ENCODE results near the gene P2RX6.
"Not testable (repeated sequence)": the region's sequence is repeated elsewhere in the genome, so short reads cannot be mapped to it uniquely, and the experiment has no call there.

The P2RX6 gene

DNA sequence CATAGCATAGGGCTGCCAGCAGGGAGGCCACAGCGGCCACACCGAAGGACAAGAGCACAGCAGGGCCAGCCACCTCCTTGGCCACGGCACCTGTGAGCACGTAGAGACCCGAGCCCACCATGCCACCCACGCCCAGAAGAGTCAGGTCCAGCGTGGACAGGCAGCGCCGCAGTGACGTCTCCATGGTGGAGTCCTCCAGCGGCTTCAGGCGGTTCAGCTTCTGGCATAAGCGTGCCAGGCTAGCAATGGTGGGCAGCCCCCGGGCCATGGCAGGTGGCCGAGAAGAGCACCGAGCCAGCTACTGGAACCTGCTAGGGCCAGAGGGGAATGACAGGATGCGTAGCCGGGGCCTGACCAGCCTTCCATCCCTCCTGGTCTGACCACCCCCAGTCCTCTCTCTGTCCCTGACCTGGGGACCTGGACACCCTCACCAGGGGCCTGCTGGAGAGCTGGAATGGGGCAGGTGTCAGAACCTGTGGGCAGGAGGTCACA, 16.6 kb downstream of the P2RX6 start:
- no peak for DNase-seq (ENCODE audit: low spot score)

DNA sequence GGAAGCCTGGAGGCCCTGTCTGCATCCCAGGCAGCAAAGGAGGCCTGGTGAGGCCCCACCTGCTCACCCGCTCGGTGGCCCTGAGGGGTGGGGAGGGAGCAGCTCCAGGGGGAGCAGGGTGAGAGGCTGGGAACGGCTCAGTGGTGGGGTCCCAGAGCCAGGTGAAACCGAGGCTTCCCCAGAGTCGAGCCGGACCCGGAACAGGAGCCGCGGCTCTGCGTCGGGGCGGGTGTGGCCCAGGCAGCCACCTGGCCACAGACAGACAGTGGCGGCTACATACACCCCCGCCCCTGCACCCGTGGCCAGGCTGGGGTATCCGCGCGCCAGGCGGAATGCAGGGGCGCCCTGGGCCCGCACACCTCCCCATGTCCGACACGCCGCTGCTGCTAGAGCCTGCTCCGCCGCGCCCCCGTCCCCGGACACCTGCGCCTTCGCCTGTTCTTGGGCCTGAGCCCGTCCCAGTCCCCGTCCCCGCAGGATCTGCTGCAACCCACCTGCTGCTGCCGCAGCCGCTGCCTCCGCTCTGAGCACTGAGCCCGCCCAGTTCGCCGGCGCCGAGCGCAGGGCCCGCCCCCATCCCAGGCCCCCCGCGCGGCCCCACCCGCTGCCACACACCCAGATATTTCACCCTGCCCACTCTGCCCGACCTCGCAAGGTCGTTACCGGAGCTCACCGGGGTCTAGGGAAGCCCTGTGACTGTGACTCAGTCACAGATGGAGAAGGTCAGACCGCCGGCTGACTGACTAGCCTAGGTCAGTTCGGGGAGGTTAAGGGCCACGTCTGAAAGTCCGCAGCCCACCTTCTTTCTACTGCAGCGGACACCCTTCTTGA, 17.3 kb downstream of the P2RX6 start, which contains the start of gene SLC7A4:
SLC7A4 (minus strand) TSS at position 525 of the 831 bp plus-strand sequence. CDS start 749 bp downstream, outside the sequence.
- DNase-seq (ENCODE audit: low spot score), result no peak

DNA sequence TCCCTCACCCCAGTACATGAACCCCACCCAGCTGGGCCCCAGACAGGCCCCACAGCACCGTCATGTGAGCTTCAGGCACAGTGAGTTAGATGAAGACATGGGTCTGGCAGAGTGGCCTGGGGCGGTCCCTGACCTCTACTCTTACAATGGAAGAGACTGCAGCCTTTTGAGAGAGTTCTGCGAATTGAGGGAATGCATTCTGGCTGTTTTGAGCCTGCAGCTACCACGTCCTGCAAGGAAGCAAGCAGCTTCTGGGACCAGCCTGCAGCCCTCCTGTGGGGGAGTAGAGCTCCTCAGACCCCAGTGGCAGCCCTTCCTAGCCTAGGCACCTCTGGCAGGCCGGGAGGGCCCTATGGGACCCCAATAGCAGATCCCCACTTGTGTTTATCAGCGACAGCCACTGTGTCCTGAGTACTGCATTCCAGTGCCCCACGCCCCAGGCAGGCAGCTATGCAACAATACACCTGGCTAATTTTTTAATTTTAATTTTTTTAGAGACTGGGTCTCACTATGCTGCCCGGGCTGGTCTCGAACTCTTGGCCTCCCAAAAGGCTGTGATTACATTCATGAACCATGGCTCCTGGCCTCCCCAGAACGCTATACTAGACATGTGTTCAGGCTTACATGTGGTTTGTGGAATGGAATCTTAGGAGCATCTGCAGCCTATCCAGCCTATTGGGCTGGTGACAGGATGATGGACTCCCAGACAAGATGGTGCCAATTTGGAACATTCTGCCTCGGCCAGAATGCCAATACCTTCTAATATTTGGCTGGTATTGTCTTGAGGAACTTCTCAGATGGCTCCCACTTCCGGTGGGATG, 18.1 kb downstream of the P2RX6 start:
- no peak for DNase-seq (ENCODE audit: low spot score)

DNA sequence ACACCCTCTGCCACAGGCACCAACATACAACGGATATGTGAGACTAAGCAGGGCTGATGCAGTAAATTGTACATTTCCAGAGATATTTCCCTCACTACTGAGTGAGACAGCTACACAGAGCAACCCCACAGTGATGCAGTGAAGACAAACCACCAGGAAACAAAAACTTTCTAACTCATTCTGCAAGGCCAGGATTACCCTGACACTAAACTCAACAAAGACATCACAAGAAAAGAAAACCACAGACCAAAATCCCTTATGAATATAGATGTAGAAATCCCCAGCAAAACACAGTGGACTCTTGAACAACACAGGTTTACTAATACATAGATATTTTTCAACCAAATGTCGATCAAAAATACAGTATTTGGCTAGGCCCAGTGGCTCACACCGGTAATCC, 18.9 kb downstream of the P2RX6 start:
- no peak for DNase-seq (ENCODE audit: low spot score)

DNA sequence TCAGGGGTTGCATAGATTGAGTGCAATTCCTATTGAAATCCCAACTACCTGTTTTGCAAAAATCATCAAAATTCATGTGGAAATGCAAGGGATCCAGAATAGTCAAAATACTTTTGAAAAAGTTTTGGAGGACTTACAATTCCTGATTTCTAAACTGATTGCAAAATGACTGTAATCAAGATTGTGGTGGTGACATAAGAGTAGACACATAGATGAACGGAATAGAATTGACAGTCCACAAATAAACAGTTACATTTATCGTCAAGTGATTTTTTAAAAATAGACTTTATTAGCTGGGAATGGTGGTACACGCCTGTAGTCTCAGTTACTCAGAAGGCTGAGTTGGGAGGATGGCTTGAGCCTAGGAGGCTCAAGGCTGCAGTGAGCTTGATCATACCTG, 20.0 kb downstream of the P2RX6 start:
- no peak for DNase-seq (ENCODE audit: low spot score)

DNA sequence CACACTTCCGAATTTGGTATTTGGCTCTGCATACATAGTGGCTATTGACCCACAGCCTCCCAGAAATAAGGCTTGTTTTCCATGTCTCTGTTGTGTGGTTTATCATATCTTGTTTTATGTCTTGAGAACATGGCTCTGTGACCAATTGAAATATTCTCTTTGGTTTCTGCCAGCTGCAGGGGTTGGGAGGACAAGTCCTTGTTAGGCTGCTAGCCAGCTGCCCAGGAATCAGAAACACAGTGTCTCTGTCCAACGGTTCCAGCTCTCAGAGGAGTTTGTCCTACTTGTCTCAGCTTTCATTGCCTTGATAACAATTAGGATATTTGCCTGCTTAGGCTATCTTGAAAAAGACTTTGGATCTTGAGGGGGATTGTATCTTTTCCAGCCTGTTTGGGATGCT, 23.4 kb downstream of the P2RX6 start:
- no peak for DNase-seq (ENCODE audit: low spot score)

DNA sequence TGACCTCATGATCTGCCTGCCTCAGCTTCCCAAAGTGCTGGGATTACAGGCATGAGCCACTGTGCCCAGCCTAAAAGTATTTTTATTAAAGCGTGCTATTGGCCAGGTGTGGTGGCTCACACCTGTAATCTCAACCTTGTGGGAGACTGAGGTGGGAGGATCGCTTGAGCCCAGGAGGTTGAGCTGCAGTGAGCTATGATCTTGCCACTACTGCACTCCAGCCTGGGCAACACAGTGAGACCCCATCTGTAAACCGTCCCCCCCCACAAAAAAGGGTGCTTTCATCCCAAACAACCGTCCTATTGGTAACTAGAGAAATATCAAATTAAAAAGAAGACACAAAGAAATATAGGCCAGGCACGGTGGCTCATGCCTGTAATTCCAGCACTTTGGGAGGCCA, 24.2 kb downstream of the P2RX6 start:
- DNase-seq (ENCODE audit: low spot score), result not testable (repeated sequence)

DNA sequence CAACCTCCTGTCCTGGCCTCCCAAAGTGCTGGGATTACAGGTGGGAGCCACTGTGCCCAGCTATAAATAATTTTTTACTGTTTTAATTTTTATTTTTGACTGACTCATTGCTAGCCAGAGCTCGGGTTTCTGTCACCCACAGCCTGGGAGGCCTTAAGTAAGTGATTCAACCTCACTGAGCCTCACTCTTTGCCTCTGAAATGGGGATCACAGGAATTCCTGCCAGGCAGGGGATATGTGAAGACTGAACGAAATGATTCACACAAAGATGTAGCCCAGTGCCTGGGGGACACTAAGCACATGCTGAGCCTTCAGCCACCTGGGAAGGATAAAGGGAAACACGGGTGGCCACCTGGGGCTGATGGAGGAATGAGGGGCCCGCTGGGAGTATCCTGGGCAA, 27.0 kb downstream of the P2RX6 start:
- DNase-seq (ENCODE audit: low spot score), result no peak

DNA sequence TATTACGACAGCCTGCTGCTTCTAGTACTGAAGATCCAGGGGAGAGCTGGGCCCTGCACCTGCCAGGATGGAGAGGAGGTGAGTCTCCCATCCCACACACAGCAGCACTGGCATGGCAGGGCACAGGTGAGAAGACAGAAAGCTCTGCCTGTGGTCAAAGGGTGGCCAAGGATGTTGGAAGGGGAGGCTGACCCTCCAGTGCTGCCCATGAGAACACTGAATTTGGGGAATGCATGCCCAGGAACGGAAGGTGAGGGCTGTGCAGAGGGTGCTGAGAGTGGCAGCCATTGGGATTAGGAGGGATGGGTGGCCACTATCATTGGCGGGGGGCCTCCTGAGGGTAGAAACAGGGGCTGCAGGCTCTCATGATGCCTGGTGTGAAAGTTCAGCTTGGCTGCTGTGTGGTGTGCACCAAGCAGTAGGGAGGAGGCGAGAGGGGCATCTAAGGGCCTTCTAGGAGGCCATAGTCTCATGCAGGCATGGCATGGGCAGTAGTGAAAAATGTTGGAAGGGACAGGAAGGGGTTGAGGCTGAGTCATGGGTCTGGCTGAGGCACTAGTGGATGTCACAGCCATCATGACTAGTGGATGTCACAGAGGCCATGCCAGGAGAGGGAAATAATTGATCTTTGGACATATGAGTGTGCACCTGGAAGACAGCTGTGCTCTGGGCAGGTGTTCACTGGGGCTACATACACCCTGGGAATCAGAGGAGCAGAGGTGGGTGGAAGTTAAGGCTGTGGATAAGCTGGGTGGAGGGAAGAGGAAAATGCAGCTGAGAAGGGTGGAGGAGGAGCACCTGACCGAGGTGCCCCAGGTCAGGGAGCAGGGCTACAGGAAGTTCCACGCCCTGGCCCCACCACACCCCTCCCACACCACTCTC, 28.3 kb downstream of the P2RX6 start:
- no peak for DNase-seq (ENCODE audit: low spot score)

DNA sequence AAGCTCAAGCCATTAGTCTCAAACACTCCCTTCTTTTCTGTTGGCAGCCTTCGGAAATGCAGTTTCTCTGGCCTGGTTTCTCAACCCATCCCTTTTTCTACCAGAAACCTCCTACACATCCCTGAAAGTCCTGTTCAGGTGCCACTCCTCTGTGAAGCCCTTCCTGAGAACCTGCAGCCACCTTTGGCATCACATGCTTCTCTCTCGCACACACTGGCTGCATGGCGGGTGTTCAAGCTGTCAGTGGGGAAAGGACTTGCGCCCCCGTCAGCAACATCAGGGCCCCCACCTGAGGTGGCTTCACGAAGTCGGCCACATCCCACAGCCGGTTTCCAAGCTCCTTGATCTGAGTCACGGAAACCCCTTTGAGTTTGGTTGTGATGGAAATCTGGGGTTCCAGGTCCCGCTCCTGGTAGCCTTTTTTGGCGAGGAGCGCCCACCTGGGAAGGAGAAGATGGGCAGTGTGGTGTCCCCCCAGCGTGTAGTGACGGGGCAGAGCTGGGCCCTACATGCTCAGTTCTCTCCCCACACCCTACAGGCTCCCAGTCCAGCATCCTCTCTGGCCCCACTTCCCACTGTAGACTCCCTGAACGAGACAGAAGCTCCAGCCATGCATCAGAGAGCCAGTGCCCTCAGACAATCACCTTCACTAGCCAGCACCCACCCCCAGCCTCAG, 29.0 kb downstream of the P2RX6 start:
- no peak for DNase-seq (ENCODE audit: low spot score)

DNA sequence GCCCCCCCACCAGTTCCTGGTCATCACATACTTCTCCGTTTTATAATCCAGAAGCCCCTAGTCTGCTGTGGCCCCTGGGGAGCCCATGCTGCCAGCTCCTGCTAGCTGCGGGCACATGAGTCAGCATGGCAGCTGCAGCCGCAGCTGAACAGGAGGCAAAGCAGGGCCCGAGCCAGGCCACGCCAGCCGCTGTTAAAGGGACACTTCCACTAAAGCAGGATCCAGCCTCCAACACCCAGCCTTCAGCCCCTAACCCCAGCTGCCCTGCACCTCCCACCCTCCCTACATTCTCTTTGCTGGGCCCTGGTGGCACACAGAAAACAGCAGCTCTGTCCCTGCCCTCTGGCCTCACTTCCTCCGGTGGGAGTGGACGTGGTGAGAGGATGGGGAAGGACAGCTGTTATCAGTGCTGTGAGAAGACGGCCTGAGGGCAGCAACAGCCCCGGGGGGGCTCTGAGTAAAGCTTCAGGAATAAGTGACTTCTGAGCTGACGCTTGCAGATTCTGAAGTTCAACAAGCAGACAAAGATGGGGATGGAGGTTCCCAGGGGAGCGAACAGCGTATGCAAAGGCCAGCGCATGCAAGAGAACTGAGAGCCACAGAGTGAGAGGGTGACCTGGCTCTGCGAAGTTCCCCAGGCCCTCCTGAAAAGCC, 30.1 kb downstream of the P2RX6 start:
- DNase-seq (ENCODE audit: low spot score), result peak; percentile 85

DNA sequence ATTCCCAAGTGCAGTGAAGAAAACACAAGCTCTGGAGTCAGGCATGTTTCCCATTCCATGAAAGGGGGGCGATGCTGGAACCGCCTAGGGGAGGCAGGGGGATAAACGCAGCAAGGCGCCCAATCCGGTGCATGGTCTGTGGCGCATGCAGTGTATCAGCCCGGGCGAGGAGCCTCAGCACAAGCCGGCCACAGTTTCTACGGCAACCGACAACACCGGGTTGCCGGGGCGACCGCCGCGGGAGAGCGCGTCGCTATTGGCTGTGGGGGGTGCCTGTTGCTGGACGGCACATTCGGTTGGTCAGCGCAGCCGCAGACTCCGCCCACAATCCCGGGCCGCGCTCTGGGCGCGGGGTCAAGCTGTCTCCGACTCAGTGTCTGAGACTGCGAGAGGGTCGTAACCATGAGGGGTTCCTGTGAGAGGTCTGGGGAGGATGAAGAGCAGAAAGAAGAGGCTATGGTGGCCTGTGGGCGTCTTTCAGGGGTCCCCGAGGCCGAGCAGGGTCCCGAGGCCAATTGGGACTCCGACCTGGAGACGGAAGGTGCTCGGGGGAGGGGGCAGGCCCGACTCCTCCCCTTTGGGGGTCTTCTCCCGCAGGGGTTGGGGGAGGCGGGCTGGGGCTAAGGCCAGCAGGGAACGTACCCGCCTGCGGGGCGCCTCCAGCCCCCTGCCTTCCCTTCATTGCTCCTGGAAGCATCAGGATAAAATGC, 30.8 kb downstream of the P2RX6 start, which contains the start of gene LRRC74B:
LRRC74B (plus strand) TSS at position 362 of the 710 bp plus-strand sequence; CDS start at position 403, 41 bp downstream.
- DNase-seq (ENCODE audit: low spot score), result peak; percentile 99

DNA sequence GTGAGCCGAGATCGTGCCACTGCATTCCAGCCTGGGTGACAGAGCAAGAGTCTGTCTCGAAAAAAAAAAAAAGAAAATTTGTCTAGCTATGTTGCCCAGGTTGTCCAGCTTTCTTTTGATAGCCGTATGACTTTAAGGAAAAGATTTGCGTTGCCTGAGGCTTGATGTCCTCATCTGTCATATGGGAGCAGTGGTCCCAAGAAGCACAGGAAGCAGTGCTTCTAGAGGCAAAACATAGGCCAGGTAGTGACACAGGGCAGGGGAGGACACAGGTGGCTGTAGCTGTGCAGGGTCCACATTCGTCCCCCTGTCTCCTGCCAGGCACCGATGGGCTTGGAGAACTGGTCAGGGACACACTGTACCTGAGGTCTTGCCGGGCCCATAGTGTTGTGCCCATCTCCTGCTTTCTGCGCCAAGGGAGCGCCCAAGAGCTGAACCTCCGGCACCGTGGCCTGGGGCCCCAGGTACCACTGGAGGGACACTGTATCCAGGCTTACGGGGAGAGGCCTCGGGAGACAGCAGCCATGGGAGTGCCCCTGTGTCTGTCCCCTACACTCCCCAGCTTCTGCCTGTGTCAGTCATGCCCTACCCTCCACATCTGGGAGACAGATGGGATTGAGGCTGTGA, 32.2 kb downstream of the P2RX6 start:
- DNase-seq (ENCODE audit: low spot score), result no peak

DNA sequence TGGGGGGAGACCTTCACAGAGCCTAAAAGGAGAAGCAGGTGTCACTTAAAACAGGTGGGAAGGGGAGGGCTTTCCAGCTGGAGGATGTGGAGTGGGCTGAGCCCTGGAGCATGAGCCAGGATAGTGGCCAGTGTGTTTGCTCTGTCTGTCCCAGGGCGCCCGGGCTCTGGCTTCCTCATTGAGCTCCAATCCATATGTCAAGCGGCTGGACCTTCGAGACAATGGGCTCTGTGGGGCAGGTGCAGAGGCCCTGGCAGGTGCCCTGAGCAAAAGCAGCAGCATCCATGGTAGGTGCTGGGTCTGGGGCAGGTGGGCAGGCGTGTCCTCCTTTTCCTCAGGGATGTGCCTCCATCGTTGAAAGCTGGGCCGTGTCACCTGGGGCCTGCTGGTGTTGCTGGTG, 32.8 kb downstream of the P2RX6 start:
- no peak for DNase-seq (ENCODE audit: low spot score)

DNA sequence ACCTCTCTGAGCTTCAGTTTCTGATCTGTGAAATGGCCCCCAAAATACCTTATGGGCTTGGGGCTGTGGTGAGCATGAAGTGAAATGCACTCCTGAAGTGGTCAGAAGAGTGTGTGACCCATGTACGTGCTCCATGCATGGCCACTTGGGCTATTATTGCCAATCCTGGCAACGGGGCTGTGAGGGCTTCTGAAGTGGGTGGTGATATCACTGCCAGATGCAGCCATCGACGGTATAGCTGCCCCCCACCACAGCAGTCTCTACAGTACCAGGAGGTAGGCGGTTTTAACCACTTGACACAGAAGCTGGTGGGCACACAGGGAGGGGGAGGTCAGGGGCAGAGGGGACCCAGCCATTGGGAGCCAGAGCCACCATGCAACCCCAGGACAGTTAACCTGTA, 33.5 kb downstream of the P2RX6 start:
- DNase-seq (ENCODE audit: low spot score), result not testable (repeated sequence)

DNA sequence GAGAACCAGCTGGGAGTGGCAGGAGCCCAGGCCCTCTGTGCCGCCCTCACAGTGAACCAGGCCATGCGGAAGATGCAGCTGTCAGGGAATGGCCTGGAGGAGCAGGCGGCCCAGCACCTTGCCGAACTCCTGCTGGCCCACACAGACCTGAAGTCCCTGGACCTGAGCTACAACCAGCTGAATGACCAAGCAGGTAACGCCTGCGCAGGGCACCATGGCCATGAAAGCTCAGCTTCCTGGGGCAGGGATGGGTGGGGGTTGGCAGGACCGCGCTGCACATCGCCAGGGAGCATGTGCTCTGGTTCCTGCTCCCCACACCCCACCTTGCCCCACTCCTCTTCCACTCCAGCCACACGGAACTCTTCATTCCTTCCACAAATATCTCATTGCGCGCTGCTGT, 34.0 kb downstream of the P2RX6 start:
- DNase-seq (ENCODE audit: low spot score), result not testable (repeated sequence)

DNA sequence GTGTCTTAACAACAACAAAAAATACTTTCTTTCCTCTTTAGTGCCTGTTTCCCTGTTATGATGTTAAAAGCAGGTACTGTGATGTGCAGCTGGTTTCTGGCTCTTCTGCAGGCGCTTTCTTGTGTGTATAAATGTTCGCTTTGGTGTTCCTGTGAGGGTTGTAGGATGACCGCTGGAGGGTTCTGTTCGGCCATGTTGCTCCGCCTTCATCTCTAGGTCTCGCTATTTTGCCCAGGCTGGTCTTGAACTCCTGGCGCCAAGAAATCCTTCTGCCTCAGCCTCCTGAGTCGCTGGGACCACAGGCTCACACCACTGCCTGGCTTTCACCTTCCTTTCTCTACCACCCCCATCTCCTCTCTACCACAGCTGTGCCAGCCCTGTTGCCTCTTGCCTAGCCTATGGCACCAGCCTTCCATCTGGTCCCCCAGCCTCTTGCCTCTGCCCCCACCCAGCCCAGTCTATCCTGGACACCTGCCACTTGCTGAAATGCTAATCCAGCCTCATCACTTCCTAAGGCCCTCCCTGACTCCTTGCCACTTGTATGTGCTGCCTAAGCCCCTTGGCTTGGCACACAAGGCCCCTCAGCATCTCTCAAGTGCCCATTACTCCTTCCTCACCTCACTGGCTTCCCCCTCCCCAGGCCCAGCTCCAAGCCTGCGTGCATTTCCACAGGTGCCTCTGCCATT, 36.3 kb downstream of the P2RX6 start:
- DNase-seq (ENCODE audit: low spot score), result no peak

DNA sequence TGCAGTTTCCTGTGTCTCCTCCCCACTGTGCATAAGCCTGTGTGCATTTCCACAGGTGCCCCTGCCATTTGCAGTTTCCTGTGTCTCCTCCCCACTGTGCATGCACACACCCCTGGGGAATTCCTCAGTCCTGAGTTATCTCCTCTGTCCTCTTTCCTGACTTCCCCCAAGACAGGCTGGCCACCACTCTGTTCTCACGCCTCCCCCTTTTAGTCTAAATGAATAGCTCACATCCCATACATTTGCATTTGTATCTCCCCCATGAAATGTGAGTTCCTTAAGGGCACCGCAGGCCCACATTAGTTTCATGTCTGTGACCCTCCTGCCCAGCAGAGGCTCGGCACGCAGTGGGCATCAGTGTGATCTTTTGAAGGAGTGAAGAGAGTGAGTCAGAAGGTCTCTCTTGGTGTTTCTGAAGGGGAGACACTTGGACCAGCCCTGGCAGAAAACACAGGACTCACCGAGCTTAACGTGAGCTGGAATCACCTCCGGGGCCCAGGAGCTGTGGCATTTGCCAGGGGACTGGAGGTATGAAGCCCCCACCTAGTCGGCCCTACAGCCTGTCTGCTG, 37.0 kb downstream of the P2RX6 start:
- DNase-seq (ENCODE audit: low spot score), result no peak

Measured in hepatic stellate cell (primary cell).